ENCODE measurements around the gene IDUA. TPM values are rescaled to one million over a fixed set of nuclear protein-coding genes. Genes with fewer than 3 reads are reported as not detected.
"Not testable (repeated sequence)": the region's sequence is repeated elsewhere in the genome, so short reads cannot be mapped to it uniquely, and the experiment has no call there.

The IDUA gene
- total RNA-seq, 1 donor: 21.7 TPM

DNA sequence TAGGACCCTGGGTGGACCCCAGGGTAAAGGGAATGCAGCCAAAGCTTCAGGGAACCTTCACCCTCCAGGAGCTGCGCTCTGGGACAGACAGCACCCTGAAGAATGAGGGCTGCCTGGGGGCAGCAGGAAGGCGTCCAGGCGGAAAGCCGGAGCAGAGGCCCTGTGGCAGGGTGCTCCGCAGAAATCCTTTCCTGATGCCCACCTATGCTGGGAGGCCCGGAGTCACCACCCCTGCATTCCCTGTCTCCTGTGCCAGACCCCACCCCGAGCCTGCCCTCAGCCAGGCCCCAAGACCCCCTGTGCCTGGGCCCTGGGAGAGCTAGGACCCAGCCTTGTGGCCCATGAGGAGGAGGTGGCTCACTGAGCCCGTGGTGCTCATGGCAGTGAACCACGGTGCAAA, 12.2 kb upstream of the IDUA start:
- H3K4me3 ChIP-seq (ENCODE audit: low read depth, low read length): no peak overlapping the region
- TF ChIP-seq, protein P1, sequence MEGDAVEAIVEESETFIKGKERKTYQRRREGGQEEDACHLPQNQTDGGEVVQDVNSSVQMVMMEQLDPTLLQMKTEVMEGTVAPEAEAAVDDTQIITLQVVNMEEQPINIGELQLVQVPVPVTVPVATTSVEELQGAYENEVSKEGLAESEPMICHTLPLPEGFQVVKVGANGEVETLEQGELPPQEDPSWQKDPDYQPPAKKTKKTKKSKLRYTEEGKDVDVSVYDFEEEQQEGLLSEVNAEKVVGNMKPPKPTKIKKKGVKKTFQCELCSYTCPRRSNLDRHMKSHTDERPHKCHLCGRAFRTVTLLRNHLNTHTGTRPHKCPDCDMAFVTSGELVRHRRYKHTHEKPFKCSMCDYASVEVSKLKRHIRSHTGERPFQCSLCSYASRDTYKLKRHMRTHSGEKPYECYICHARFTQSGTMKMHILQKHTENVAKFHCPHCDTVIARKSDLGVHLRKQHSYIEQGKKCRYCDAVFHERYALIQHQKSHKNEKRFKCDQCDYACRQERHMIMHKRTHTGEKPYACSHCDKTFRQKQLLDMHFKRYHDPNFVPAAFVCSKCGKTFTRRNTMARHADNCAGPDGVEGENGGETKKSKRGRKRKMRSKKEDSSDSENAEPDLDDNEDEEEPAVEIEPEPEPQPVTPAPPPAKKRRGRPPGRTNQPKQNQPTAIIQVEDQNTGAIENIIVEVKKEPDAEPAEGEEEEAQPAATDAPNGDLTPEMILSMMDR (IDR thresholded peaks at IDR 0.05; ENCODE audit: insufficient read depth, low read length): no peak
- no peak for DNase-seq (ENCODE audit: low read depth)

DNA sequence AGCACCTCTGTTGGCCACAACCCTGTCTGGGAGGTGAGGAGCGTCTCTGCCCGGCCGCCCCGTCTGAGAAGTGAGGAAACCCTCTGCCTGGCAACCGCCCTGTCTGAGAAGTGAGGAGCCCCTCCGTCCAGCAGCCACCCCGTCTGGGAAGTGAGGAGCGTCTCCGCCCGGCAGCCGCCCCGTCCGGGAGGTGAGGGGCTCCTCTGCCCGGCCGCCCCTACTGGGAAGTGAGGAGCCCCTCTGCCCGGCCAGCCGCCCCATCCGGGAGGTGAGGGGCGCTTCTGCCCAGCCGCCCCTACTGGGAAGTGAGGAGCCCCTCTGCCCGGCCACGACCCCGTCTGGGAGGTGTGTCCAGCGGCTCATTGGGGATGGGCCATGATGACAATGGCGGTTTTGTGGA, 10.8 kb upstream of the IDUA start:
- not testable (repeated sequence) for DNase-seq (ENCODE audit: low read depth); H3K4me3 ChIP-seq (ENCODE audit: low read depth, low read length)

DNA sequence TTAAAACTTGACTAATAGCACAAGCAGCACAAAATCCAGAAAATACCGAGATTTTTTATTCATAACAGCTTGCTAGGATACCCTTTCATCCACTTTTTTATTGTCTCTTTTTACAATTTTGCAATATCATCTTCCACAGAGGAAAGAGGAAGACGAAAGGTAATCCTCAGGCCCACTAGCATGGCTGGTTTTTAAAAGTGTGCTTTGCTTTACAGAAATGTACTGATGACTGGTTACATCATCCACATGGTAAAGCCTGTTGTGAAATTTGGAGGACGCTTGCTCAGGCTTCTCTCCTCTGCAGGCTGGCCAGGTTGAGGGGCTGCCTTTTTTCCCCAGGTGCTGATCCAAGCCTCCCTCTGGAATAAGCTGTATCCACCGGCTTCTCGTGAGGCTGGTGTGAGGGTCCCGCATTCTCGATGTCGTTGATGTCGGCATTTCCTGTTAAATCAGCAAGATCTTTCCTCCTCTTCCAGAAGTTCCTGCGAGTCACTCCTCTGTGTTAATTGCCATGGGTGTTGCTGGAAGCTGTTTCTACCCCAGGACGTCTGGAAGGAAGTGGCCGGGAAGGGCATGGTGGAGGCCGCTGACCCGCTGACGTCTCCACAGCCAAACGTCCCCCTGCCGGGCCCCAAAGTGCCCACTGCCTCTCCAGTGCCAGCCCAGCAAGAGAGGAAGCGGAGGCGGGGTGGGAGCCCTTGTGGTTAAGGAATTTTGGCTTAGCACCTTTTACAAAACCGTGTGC, 7.7 kb upstream of the IDUA start:
- DNase-seq (ENCODE audit: low read depth): peak; percentile 48
- H3K4me3 ChIP-seq (ENCODE audit: low read depth, low read length): no peak overlapping the region
- TF ChIP-seq, protein P1 (IDR thresholded peaks at IDR 0.05; ENCODE audit: insufficient read depth, low read length): no peak

DNA sequence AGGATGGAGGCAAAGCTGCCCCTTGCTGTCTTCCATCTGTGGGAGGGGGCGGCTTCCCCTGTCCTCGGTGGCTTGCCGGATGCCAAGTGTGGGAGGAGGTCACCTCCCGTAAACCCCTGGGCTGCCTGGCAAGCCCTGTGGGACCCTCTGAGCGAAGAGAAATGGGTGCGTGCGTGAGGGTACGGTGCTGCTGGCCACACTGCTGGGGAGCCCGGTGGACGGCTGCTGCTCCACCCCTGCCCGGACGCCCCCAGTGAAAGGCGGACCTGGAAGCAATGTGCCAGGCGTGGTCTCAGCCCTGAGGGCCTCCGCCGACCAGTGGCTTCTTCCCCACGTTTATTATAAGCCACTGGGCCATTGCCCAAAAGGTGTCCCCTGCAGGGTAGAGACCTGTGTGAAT, 4.6 kb upstream of the IDUA start:
- no peak for DNase-seq (ENCODE audit: low read depth)
- TF ChIP-seq, protein P1 (IDR thresholded peaks at IDR 0.05; ENCODE audit: insufficient read depth, low read length): no peak
- H3K4me3 ChIP-seq (ENCODE audit: low read depth, low read length): no peak overlapping the region

DNA sequence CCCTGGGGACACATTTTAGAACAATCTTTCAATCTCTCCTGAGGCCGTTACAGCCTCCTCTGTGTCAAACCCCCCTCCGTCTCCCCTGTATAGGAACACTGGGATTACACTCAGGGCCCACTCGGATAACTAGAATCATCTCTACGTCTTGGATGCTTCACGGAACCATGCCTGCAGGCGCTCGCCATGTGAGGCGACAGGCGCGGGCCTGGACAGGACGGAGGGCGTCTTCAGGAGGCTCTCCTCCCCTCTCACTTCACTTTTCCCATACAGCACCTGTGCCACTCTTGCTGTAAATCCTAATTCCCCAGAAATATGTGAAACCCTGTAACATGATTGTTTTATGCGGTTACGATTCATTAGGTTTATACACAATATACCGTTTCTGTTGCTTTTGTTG, 4.0 kb upstream of the IDUA start:
- TF ChIP-seq, protein P1 (IDR thresholded peaks at IDR 0.05; ENCODE audit: insufficient read depth, low read length): no peak
- no peak for DNase-seq (ENCODE audit: low read depth)
- H3K4me3 ChIP-seq (ENCODE audit: low read depth, low read length): no peak overlapping the region

DNA sequence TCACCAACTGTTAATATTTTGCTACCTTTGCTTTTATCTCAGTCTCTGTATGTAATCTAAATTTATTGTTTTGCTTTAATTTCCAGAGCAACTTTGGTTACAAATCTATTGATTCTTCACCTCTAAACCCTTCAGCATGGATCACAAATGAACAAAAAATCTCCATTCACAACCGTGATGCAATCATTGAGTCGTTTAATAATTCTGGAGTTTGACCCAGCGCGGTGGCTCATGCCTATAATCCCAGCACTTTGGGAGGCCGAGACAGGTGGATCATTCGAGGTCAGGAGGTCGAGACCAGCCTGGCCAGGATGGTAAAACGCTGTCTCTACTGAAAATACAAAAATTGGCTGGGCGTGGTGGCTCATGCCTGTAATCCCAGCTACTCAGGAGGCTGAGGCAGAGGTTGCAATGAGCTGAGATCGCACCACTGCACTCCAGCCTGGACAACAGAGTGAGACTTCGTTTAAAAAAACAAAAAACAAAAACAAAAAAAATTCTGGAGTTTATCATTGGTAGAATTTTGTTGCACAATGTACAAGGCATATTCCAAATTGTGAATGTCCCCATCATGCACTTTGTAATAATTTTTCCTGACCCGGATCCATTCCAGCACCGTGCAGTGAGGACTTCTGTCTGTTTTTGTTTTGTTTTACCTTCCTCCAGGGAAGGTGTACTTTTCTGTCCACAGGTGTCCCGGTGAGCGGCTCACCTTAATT, 2.3 kb upstream of the IDUA start:
- no peak overlapping the region for H3K4me3 ChIP-seq (ENCODE audit: low read depth, low read length)
- TF ChIP-seq, protein P1 (IDR thresholded peaks at IDR 0.05; ENCODE audit: insufficient read depth, low read length): no peak
- no peak for DNase-seq (ENCODE audit: low read depth)

DNA sequence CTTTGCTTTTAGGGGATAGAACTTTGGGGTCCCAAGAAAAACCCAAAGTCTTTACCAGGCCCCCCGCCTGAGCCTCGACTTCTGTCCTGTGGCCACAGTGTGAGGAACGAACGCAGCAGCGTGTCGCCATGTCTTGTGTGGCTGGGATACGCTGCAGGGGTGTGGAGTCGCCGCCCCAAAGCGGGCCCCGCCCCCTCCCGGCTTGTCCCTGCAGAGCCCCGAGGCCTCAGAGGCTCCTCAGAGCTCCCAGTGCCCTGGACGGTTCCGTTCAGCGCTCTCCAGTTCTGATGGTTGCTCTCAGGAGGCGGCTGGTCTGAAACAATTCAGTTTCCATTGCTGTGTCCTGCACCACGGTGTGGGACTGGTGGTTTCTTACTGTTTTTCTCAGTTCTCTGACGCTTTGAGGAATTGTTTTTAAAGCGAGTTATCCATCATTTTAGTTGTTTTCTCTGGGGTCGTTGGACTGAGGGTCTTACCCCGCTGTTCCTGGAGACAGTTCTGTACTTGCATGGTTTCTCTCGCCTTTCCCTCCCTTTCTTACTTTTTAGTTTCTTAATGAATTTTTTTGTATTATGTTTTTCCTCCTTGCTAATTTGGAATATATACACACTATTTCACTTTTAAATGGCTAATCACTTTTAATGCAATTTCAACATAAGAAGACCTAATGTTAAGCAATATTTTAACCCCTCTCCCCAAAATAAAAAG, 1.6 kb upstream of the IDUA start:
- TF ChIP-seq, protein P1 (IDR thresholded peaks at IDR 0.05; ENCODE audit: insufficient read depth, low read length): no peak

More for the DNA sequence above, 1.6 kb upstream of the IDUA start:
- no peak overlapping the region for H3K4me3 ChIP-seq (ENCODE audit: low read depth, low read length)
- no peak for DNase-seq (ENCODE audit: low read depth)

Data from fibroblast of the aortic adventitia (primary cell).